ENCODE data around the gene MEAF6. TPM values are rescaled to one million over a fixed set of nuclear protein-coding genes. Genes with fewer than 3 reads are reported as not detected.

MEAF6 gene
- total and polyA plus RNA-seq, 4 donors = 18.7 to 25.3 (median 21.2) TPM

DNA sequence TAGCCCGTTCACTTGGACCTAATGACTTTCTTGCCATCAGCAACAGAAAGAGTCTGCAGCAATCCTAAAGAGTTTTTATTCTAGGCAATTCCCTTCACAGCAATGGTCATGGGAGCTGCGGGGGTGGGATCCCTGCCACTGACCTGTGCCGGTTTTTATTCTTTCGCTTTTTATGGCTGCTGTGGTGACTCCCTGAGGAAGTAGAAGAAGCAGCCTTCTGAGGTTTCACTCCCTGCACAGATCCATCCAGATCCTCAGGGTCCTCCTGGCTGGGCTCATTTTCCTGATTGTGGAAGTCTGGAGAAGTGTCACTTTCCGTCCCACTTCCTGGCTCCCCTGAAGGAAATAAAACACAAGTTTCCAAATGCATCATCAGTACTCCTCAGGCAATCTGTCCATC is 12.9 kb downstream of the MEAF6 start:
- WGBS = 95% methylated on average over 5 of the region's 5 CpGs
- Histone ChIP-seq H3K36me3 (ENCODE audit: control insufficient read depth in 4 of 4, insufficient read depth in 3 of 4, low read depth in 1 of 4, low read length in 3 of 4) (peaks cover 4 to 25% (median 16%) of the 10 kb centered on the region in 4 donors), H3K4me1 (ENCODE audit: control insufficient read depth in 4 of 4, insufficient read depth in 4 of 4, low read length in 3 of 4) (peaks cover 1 to 7% (median 6%) of the 10 kb centered on the region in 4 donors), H3K9ac (ENCODE audit: low read depth in 1 of 2, low read length in 2 of 2) (no peak overlapping the region), H3K27ac (ENCODE audit: low read depth in 1 of 2, low read length in 2 of 2) (no peak overlapping the region), H3K27me3 (ENCODE audit: control insufficient read depth in 4 of 4, insufficient read depth in 4 of 4, low read length in 3 of 4) (no peaks in the 10 kb centered on the region), H3K4me3 (ENCODE audit: low read depth in 1 of 3, low read length in 3 of 3) (no peak overlapping the region), H3K9me3 (ENCODE audit: control insufficient read depth in 4 of 4, low read length in 3 of 4) (no peaks in the 10 kb centered on the region)
- no peak for DNase-seq (ENCODE audit: low spot score)
- TF ChIP-seq EGR1 (IDR thresholded peaks at IDR 0.05; ENCODE audit: low read depth in 2 of 2) (no peak), HNF4G (IDR thresholded peaks at IDR 0.05) (no peak), HNF4A (conservative IDR thresholded peaks at IDR 0.05) (no peak), RAD21 (IDR thresholded peaks at IDR 0.05) (no peak), YY1 (IDR thresholded peaks at IDR 0.05) (no peak), NR2F2 (IDR thresholded peaks at IDR 0.05) (no peak), TAF1 (conservative IDR thresholded peaks at IDR 0.05) (no peak), JUND (IDR thresholded peaks at IDR 0.05) (no peak), FOXA2 (IDR thresholded peaks at IDR 0.05) (no peak), SP1 (IDR thresholded peaks at IDR 0.05) (no peak)
- TF ChIP-seq, protein P1, sequence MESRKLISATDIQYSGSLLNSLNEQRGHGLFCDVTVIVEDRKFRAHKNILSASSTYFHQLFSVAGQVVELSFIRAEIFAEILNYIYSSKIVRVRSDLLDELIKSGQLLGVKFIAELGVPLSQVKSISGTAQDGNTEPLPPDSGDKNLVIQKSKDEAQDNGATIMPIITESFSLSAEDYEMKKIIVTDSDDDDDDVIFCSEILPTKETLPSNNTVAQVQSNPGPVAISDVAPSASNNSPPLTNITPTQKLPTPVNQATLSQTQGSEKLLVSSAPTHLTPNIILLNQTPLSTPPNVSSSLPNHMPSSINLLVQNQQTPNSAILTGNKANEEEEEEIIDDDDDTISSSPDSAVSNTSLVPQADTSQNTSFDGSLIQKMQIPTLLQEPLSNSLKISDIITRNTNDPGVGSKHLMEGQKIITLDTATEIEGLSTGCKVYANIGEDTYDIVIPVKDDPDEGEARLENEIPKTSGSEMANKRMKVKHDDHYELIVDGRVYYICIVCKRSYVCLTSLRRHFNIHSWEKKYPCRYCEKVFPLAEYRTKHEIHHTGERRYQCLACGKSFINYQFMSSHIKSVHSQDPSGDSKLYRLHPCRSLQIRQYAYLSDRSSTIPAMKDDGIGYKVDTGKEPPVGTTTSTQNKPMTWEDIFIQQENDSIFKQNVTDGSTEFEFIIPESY (IDR thresholded peaks at IDR 0.05) = no peak
- TF ChIP-seq, protein P2, sequence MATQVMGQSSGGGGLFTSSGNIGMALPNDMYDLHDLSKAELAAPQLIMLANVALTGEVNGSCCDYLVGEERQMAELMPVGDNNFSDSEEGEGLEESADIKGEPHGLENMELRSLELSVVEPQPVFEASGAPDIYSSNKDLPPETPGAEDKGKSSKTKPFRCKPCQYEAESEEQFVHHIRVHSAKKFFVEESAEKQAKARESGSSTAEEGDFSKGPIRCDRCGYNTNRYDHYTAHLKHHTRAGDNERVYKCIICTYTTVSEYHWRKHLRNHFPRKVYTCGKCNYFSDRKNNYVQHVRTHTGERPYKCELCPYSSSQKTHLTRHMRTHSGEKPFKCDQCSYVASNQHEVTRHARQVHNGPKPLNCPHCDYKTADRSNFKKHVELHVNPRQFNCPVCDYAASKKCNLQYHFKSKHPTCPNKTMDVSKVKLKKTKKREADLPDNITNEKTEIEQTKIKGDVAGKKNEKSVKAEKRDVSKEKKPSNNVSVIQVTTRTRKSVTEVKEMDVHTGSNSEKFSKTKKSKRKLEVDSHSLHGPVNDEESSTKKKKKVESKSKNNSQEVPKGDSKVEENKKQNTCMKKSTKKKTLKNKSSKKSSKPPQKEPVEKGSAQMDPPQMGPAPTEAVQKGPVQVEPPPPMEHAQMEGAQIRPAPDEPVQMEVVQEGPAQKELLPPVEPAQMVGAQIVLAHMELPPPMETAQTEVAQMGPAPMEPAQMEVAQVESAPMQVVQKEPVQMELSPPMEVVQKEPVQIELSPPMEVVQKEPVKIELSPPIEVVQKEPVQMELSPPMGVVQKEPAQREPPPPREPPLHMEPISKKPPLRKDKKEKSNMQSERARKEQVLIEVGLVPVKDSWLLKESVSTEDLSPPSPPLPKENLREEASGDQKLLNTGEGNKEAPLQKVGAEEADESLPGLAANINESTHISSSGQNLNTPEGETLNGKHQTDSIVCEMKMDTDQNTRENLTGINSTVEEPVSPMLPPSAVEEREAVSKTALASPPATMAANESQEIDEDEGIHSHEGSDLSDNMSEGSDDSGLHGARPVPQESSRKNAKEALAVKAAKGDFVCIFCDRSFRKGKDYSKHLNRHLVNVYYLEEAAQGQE (IDR thresholded peaks at IDR 0.05) = no peak
- TF ChIP-seq, protein P3, sequence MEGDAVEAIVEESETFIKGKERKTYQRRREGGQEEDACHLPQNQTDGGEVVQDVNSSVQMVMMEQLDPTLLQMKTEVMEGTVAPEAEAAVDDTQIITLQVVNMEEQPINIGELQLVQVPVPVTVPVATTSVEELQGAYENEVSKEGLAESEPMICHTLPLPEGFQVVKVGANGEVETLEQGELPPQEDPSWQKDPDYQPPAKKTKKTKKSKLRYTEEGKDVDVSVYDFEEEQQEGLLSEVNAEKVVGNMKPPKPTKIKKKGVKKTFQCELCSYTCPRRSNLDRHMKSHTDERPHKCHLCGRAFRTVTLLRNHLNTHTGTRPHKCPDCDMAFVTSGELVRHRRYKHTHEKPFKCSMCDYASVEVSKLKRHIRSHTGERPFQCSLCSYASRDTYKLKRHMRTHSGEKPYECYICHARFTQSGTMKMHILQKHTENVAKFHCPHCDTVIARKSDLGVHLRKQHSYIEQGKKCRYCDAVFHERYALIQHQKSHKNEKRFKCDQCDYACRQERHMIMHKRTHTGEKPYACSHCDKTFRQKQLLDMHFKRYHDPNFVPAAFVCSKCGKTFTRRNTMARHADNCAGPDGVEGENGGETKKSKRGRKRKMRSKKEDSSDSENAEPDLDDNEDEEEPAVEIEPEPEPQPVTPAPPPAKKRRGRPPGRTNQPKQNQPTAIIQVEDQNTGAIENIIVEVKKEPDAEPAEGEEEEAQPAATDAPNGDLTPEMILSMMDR (IDR thresholded peaks at IDR 0.05; ENCODE audit: low read depth, low read length, missing input control) = no peak
- TF ChIP-seq, protein P4, sequence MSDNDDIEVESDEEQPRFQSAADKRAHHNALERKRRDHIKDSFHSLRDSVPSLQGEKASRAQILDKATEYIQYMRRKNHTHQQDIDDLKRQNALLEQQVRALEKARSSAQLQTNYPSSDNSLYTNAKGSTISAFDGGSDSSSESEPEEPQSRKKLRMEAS (IDR thresholded peaks at IDR 0.05) = no peak

DNA sequence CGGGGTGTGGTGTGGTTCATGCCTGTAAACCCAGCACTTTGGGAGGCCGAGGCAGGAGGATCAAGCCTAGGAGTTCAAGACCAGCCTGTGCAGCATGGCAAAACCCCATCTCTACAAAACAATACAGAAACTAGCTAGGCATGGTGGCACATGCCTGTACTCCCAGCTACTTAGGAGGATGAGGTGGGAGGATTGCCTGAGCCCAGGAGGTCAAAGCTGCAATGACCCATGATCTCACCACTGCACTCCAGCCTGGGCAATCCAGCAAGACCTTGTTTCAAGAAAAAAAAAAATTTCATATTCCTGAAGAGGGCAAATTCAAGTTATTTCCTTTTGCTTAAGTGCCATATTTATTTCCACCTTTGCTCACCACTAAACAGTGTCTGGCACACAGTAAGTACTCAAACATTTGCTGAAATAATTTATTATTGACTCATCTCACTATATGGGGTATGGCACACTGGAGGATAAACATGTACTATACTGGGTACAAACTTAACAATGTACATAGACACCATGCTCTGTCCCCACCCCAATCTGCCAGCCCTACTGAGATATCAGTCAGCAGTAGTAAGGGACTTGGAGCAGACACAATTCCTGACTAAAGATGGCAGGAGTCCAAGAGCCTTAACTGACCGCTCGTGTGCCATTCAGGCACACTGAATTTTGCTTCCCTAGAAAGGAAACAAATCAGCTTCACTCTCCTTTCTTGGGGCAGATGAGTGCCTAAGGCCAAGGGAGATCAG is 15.5 kb downstream of the MEAF6 start:
- peak overlapping the region in 1 of 2 donors; percentile 15 for H3K27ac ChIP-seq (ENCODE audit: low read depth in 1 of 2, low read length in 2 of 2)
- DNase-seq (ENCODE audit: low spot score) = no peak
- no peaks in the 10 kb centered on the region for H3K27me3 ChIP-seq (ENCODE audit: control insufficient read depth in 4 of 4, insufficient read depth in 4 of 4, low read length in 3 of 4)
- 63% methylated on average over 4 of the region's 4 CpGs for WGBS
- H3K9me3 ChIP-seq (ENCODE audit: control insufficient read depth in 4 of 4, low read length in 3 of 4) = no peaks in the 10 kb centered on the region
- H3K4me1 ChIP-seq (ENCODE audit: control insufficient read depth in 4 of 4, insufficient read depth in 4 of 4, low read length in 3 of 4) = peaks cover 1 to 7% (median 6%) of the 10 kb centered on the region in 4 donors
- peaks cover 5 to 18% (median 16%) of the 10 kb centered on the region in 4 donors for H3K36me3 ChIP-seq (ENCODE audit: control insufficient read depth in 4 of 4, insufficient read depth in 3 of 4, low read depth in 1 of 4, low read length in 3 of 4)
- H3K4me3 ChIP-seq (ENCODE audit: low read depth in 1 of 3, low read length in 3 of 3) = no peak overlapping the region
- peak overlapping the region in 1 of 2 donors; percentile 43 for H3K9ac ChIP-seq (ENCODE audit: low read depth in 1 of 2, low read length in 2 of 2)
- TF ChIP-seq RAD21 (IDR thresholded peaks at IDR 0.05) = no peak
- no peak for TF ChIP-seq HNF4G (IDR thresholded peaks at IDR 0.05)
- TF ChIP-seq, protein P2 (IDR thresholded peaks at IDR 0.05) = no peak
- TF ChIP-seq EGR1 (IDR thresholded peaks at IDR 0.05; ENCODE audit: low read depth in 2 of 2) = no peak
- TF ChIP-seq, protein P4 (IDR thresholded peaks at IDR 0.05) = no peak
- TF ChIP-seq HNF4A (conservative IDR thresholded peaks at IDR 0.05) = no peak
- no peak for TF ChIP-seq GABPA (IDR thresholded peaks at IDR 0.05 in 1 of 2, conservative IDR thresholded peaks at IDR 0.05 in 1 of 2)
- no peak for TF ChIP-seq RXRA (IDR thresholded peaks at IDR 0.05)
- TF ChIP-seq YY1 (IDR thresholded peaks at IDR 0.05) = no peak
- no peak for TF ChIP-seq FOXA1 (IDR thresholded peaks at IDR 0.05)
- no peak for TF ChIP-seq SP1 (IDR thresholded peaks at IDR 0.05)
